Activated CD4-positive, alpha-beta T cell treated with anti-CD3 and anti-CD28 coated beads, Interleukin-2, amount 10 ng/mL, durations not matched to agents 24 days and 14 days (primary cell): Measurements from ENCODE around the gene KLHL34. TPM values are rescaled to one million over a fixed set of nuclear protein-coding genes. Genes with fewer than 3 reads are reported as not detected.

Experiments used
- DNase-seq: peaks from one replicate; pipeline ENCODE4 v3.0.0; 2022
- H3K27ac Mint-ChIP-seq: one replicate; pipeline ENCODE4 v1.8.0; 2022; ENCODE audit warnings: mild to moderate bottlenecking, mixed read lengths
- H3K27me3 Mint-ChIP-seq: one replicate; pipeline ENCODE4 v1.8.0; 2022; ENCODE audit warnings: mixed read lengths
- H3K36me3 Mint-ChIP-seq: one replicate; pipeline ENCODE4 v1.8.0; 2022; ENCODE audit warnings: low read depth, mild to moderate bottlenecking, mixed read lengths
- H3K4me1 Mint-ChIP-seq: one replicate; pipeline ENCODE4 v1.8.0; 2021; ENCODE audit warnings: mixed read lengths
- H3K4me3 Mint-ChIP-seq: one replicate; pipeline ENCODE4 v1.8.0; 2022; ENCODE audit warnings: mild to moderate bottlenecking, moderate library complexity, mixed read lengths
- H3K9me3 Mint-ChIP-seq: one replicate; pipeline ENCODE4 v1.8.0; 2021; ENCODE audit warnings: mixed read lengths
- intact Hi-C: fragments of 100-400 bp; cut with micrococcal nuclease; formaldehyde crosslinking; loops from one replicate; pipeline ENCODE4 v1.15.1; 2023
- total RNA-seq: library from RNA; stranded (reverse); gene quantifications from 2 replicates; pipeline ENCODE4 v1.2.3, GENCODE V29; 2022

The KLHL34 gene
- total RNA-seq, 1 donor from 2014 or later: 0.30 TPM

DNA sequence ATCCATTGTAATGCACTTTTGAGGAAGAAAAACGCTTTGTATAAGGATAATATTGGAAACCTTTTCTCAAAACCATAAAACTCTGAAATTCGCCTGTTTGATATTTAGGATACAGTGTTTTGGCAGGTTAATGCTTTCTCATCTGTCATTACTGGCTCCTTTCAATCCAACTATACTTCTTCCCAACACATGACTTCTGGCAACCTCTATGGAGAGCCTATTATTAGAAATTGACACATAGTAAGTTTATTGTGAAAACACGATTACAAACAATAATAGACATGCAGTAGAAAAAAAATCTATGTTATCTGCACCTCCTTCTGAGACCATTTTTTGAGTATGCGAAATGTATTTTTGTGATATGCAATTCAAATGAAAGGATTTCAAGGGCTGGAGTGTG lies 4.6 kb upstream of the KLHL34 start:
- DNase-seq: no peak
- Mint-ChIP-seq H3K4me1 (peaks cover 3% of the 10 kb centered on the region), H3K27me3 (peaks cover 7% of the 10 kb centered on the region), H3K27ac (no peak overlapping the region), H3K36me3 (no peaks in the 10 kb centered on the region), H3K9me3 (no peaks in the 10 kb centered on the region), H3K4me3 (no peak overlapping the region)
- intact Hi-C loops: no loop called here

DNA sequence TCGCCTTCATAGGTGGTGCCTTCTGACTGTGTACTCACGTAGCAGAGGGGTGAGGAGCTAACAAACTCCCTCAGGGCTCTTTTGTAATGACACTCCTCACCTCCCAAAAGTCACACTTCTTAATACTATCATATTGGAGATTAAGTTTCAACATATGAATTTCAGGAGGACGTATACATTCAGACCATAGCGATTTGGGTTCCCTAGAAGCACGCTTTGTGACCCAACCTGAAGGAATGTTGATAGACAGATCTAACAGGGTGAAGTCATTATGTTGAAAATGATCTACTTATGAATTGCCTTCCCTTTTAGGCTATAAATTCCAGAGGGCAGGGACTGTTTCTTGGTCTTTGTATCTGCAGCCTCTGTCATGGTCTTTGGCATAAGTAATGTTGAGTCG lies 3.2 kb upstream of the KLHL34 start:
- no peak overlapping the region for H3K27ac Mint-ChIP-seq
- peaks cover 1% of the 10 kb centered on the region for H3K36me3 Mint-ChIP-seq
- H3K4me1 Mint-ChIP-seq: peaks cover 2% of the 10 kb centered on the region
- no peak overlapping the region for H3K4me3 Mint-ChIP-seq
- no peak for DNase-seq
- intact Hi-C loops: no loop called here
- peaks cover 9% of the 10 kb centered on the region for H3K27me3 Mint-ChIP-seq
- H3K9me3 Mint-ChIP-seq: no peaks in the 10 kb centered on the region

DNA sequence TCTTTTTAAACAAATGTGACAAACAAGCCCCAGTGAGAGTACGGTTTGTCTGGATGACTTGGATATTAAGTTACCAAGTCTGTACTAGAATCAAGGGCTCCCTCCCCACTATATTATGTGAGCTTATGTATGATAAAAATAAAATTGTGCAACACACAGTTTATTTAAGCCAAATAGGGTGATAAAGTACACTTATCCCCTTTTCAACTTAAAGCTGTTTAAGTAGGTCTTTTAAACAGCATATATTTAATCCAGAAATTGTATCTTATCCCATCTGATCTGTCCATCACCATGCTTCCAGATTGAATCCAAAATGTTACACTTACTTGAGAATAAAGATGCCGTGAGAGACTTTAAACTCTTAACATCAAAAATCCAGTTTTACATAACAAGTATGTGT lies 2.0 kb upstream of the KLHL34 start:
- Mint-ChIP-seq H3K27me3 (peaks cover 9% of the 10 kb centered on the region), H3K9me3 (no peaks in the 10 kb centered on the region), H3K4me3 (no peak overlapping the region), H3K36me3 (peaks cover 1% of the 10 kb centered on the region), H3K4me1 (peaks cover 2% of the 10 kb centered on the region), H3K27ac (no peak overlapping the region)
- intact Hi-C loops: no loop called here
- DNase-seq: no peak

DNA sequence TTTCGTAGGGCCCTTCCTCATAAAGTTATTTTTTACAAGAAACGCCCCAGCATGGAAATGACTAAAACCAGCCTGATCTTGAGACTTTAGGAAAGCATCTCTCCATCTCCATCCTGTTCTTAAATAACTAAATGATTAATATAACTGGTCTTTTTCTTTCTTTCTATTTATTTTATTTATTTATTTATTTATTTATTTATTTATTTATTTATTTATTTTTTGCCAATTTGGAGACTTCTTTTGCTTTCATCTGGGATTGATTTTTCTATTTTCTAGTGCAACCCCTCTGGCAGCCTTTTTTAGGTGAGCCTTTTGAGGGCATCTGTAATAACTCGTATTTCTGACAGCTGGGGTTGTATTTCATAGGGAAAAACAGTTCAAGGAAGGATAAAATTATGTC lies 1.2 kb upstream of the KLHL34 start:
- Mint-ChIP-seq H3K4me1 (peaks cover 2% of the 10 kb centered on the region), H3K36me3 (peaks cover 1% of the 10 kb centered on the region), H3K4me3 (peak overlapping the region; percentile 67), H3K9me3 (no peaks in the 10 kb centered on the region), H3K27ac (no peak overlapping the region), H3K27me3 (peaks cover 9% of the 10 kb centered on the region)
- no peak for DNase-seq
- intact Hi-C loops: no loop called here

DNA sequence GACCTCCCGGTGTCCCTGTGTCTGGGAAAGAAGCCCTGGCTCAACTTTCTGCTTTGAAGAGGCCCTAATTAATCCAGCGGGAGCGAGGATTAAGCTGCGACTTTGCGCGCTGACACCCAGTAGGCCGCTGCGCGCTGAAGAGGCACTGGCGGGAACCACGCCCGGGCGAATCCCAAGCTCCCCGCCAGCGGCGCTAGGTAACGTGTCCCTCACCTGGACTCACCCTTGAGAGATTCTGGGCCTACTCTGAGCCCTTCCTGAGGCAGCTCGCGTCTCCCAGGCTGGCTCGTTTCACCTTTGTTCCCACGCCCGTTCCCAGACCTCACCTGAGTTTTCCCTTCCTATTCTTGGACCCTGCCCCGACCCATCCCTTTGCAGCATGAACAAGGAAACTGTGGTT lies 616 bp upstream of the KLHL34 start:
- peaks cover 9% of the 10 kb centered on the region for H3K27me3 Mint-ChIP-seq
- intact Hi-C loops: no loop called here
- peak overlapping the region; percentile 67 for H3K4me3 Mint-ChIP-seq
- peaks cover 2% of the 10 kb centered on the region for H3K4me1 Mint-ChIP-seq
- no peak for DNase-seq
- H3K36me3 Mint-ChIP-seq: peaks cover 1% of the 10 kb centered on the region
- H3K27ac Mint-ChIP-seq: no peak overlapping the region
- no peaks in the 10 kb centered on the region for H3K9me3 Mint-ChIP-seq

DNA sequence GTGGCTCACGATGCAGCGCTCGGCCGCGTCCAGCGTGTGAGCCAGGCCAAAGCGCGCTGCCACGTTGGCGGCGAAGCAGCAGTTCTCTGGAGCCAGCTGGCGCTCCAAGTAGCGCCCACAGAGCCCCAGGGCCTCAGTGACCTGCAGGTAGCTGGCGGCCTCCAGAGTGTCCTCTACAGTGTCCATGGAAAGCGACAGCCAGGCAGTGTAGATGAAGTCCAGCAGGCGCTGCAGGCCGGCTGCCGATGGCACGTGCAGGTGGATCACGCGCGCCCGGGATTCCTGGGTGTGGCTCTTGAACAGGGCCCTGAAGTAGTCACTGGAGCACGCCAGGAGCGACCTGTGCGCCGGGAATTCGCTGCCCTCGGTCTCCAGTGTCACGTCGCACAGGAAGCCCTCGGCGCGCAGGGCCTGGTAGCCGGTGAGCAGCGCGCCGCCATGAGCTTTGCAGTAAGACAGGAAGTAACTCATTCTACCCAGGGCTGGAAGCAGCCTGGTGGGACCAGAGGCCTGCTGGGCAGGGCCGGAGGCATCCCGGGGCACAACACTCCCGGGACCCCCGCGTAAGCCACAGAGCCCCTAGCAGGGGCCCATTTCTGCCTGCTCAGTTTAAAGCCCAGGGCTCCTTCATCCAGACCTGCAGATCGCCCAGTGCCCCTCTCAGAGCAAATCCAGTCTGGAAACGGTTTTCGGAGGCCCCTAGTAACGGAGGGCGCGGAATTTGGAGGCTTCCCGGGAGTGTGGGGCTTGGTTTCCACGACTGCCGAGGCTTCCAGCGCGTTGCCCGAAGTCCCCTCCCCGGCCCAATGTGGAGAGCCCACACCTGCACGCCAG lies 595 bp downstream of the KLHL34 start:
- Mint-ChIP-seq H3K9me3 (no peaks in the 10 kb centered on the region), H3K27me3 (peaks cover 9% of the 10 kb centered on the region), H3K4me3 (peak overlapping the region; percentile 64), H3K36me3 (peaks cover 1% of the 10 kb centered on the region), H3K4me1 (peaks cover 2% of the 10 kb centered on the region), H3K27ac (no peak overlapping the region)
- intact Hi-C loops: no loop called here
- no peak for DNase-seq

DNA sequence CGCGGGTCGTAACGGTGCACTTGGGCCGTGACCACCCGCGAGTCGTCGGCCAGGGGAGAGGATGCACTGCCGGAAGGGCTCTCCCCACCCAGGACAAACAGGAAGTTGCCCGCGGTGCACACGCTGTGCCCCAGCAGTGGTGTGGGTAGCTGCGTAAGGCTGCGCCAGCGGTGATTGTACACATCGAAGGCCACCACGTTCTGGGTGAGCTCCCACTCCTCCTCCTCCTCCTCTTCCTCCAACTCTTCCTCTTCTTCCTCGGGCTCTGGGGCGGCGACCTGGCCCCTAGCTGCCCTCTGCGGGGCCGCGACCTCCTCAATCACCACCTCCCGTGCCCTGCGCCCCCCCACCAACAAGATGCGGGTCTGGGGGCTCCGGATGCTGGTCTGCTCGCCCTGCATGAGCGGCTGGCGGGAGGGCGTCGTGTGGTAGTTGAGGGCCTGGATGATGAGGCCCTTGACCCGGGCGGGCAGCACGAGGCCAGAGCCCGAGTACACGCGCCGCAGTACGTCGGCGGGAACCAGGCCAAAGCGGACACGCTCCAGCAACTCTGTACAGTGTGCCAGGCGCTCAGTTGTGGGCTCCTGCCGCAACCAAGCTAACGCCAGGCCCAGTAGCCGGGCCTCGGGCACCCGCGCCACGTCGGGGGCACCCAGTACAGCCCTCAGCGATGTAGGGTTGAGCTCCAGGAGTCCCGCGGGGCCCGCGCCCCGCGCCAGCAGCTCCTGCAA lies 1.4 kb downstream of the KLHL34 start:
- H3K9me3 Mint-ChIP-seq: no peaks in the 10 kb centered on the region
- peaks cover 2% of the 10 kb centered on the region for H3K4me1 Mint-ChIP-seq
- H3K27me3 Mint-ChIP-seq: peaks cover 9% of the 10 kb centered on the region
- intact Hi-C loops: no loop called here
- DNase-seq: no peak
- no peak overlapping the region for H3K4me3 Mint-ChIP-seq
- H3K27ac Mint-ChIP-seq: no peak overlapping the region
- H3K36me3 Mint-ChIP-seq: peaks cover 3% of the 10 kb centered on the region

DNA sequence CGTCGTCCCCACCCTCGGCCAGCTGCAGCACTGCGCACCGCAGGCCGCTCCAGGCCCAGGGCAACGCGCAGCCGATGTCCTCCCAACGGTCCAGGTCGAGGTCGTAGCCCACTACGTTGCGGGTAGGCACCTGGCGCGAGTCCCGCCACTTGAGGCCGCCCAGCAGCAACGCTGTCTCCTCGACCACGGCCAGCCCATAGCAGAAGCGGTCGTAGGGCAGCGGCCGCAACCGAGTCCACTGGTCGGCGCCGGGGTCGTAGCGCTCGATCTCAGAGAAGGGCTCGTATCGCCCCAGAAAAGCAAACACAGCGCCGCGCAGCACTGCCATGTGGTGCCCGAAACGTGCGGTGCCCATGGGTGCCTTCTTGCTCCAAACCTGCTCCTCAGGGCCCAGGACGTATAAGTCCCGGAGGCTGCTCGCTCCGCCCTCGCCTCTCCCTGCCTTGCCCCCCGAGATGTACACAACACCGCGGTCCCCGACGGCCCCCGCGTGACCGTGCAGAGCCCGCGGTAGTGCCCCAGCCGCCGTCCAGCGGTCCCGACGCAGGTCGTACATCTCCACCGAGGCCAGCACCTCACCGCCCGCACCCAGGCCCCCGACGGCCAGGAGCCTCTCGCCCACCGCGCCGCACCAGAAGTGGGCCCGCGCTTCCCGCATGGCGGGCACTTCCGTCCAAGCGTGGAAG lies 2.1 kb downstream of the KLHL34 start:
- no peak for DNase-seq
- intact Hi-C loops: no loop called here
- Mint-ChIP-seq H3K27me3 (peaks cover 9% of the 10 kb centered on the region), H3K9me3 (no peaks in the 10 kb centered on the region), H3K27ac (no peak overlapping the region), H3K4me3 (no peak overlapping the region), H3K36me3 (peaks cover 3% of the 10 kb centered on the region), H3K4me1 (peaks cover 2% of the 10 kb centered on the region)

DNA sequence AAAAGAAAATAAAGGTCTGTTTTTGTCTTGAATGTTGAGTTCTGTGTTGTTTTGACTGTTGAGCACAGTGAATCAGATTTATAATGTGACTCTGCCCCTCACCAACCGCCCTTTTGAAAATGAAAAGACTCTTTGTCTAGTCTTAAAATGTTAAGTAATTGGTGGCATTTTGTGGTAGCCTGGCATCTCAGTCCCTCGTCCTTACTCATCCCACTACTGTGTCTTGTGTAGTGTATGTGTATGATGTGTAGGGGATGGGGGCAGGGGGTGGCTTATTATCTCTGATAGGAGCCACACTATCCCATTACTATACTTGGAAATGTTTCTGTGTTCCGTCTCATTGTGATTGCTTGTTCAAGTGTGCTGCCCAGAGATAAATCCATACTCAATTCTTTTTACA lies 12.2 kb downstream of the KLHL34 start:
- peaks cover 1% of the 10 kb centered on the region for H3K36me3 Mint-ChIP-seq

DNA sequence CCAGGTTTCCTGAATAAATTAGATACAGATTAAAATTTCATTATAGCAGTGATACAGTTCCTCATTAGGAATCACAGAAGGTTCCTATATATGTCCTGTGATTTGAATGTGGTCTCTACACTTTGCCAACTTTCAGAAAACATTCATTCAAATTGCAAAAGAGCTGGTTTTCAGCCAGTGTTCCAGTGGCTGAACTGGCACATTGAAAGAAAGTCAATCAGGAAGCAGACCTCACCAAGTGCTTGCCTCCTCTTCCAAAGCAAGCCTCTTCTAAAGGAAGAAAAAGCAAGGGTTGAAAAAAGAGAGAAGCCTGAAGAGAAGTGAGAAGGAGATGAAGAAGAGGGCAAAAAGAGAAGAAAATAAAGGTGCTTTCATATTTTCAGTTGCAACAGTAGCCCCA lies 12.7 kb downstream of the KLHL34 start:
- Mint-ChIP-seq H3K4me3 (no peak overlapping the region), H3K27me3 (no peaks in the 10 kb centered on the region), H3K27ac (no peak overlapping the region), H3K9me3 (no peaks in the 10 kb centered on the region), H3K4me1 (no peaks in the 10 kb centered on the region), H3K36me3 (peaks cover 1% of the 10 kb centered on the region)
- intact Hi-C loops: no loop called here
- DNase-seq: no peak

More for the DNA sequence above, 12.2 kb downstream of the KLHL34 start:
- H3K9me3 Mint-ChIP-seq: no peaks in the 10 kb centered on the region
- H3K27me3 Mint-ChIP-seq: no peaks in the 10 kb centered on the region
- no peak overlapping the region for H3K27ac Mint-ChIP-seq
- H3K4me1 Mint-ChIP-seq: no peaks in the 10 kb centered on the region
- intact Hi-C loops: no loop called here
- H3K4me3 Mint-ChIP-seq: no peak overlapping the region
- no peak for DNase-seq

DNA sequence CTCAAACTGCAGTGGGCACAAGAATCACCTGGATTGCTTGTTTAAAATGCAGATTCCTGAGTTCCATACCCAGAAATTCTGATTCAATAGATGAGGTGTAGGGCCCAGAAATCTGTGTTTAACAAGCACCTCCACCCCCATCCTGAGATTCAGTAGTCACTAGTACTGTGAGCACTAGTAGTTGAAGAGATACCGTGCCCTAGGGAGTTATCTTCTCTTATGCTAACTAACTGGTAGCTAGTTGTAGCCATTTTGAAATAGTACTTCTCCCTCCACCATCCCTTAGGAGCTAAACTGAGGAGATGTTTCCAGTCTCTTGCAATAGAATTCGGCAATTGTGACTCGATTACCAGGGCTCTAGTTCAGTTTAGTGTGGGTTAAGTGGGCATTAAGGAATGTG lies 18.4 kb downstream of the KLHL34 start:
- no peak overlapping the region for H3K27ac Mint-ChIP-seq

DNA sequence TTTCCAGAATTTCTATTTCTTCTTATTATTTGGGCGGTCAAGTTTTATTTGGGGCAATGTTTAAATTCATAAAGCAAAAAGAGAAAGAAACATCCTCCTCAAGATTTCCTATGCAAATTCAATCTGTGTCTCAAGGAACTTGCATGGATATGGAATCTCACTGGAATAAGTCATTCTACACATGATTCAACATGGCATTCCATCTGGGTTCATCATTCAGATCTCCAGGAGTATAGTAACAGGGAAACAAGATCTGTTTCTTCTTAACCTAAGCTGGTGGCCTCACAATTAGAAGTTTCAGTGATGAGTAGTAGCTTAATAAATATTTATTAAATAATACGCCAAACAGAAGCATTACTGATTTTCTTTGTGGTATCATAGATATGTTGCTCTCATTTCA lies 19.8 kb downstream of the KLHL34 start:
- no peak for DNase-seq
- Mint-ChIP-seq H3K27me3 (no peaks in the 10 kb centered on the region), H3K4me3 (no peak overlapping the region), H3K9me3 (no peaks in the 10 kb centered on the region), H3K36me3 (no peaks in the 10 kb centered on the region), H3K4me1 (no peaks in the 10 kb centered on the region), H3K27ac (no peak overlapping the region)
- intact Hi-C loops: no loop called here

More for the DNA sequence above, 18.4 kb downstream of the KLHL34 start:
- intact Hi-C loops: no loop called here
- Mint-ChIP-seq H3K4me1 (no peaks in the 10 kb centered on the region), H3K36me3 (no peaks in the 10 kb centered on the region), H3K27me3 (no peaks in the 10 kb centered on the region), H3K9me3 (no peaks in the 10 kb centered on the region), H3K4me3 (no peak overlapping the region)
- no peak for DNase-seq

DNA sequence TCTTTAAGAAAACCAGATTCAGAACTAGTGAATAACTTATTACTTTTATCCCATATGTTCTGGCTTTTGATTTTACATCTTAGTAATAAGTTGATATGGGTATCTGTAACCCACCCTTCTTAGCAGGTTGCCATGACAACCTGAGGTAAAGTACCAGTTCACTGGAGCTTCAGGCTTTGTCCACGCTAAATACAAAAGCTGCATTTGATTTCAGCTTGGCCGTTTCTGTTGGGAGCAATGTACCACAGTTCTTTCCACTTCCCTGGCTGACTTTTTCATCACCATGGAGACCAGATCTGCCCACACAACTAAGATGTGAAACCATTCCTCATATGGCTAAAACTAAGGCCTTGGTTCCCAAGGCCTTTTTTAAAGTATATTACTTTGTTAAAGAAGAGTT lies 26.1 kb downstream of the KLHL34 start:
- no peaks in the 10 kb centered on the region for H3K27me3 Mint-ChIP-seq
- H3K4me3 Mint-ChIP-seq: no peak overlapping the region
- H3K36me3 Mint-ChIP-seq: no peaks in the 10 kb centered on the region
- intact Hi-C loops: no loop called here
- no peak for DNase-seq
- no peaks in the 10 kb centered on the region for H3K4me1 Mint-ChIP-seq
- no peaks in the 10 kb centered on the region for H3K9me3 Mint-ChIP-seq
- no peak overlapping the region for H3K27ac Mint-ChIP-seq
